GM23338 (cell line): Measurements from ENCODE around the gene PRR11.
"Not testable (repeated sequence)": the region's sequence is repeated elsewhere in the genome, so short reads cannot be mapped to it uniquely, and the experiment has no call there.

Experiments
- EZH2 ChIP-seq: fragments of 200-600 bp; sonication (generic); IDR thresholded peaks from one replicate; pipeline ENCODE4 v1.8.0; 2017; ENCODE audit warnings: antibody characterized with exemption, mild to moderate bottlenecking, low read depth; ENCODE audit not compliant: unreplicated experiment
- TF ChIP-seq, protein P1 (sequence below), 2 experiments: fragments of 200-600 bp in 1 of 2; sonication (generic) in 1 of 2; conservative IDR thresholded peaks; 2 replicates each; pipeline versions ENCODE4 v1.5.1 to v1.6.1; 2016 to 2017; ENCODE audit warnings: antibody characterized with exemption in 2 of 2, low read depth in 2 of 2, mild to moderate bottlenecking in 2 of 2, moderate library complexity in 1 of 2

DNA sequence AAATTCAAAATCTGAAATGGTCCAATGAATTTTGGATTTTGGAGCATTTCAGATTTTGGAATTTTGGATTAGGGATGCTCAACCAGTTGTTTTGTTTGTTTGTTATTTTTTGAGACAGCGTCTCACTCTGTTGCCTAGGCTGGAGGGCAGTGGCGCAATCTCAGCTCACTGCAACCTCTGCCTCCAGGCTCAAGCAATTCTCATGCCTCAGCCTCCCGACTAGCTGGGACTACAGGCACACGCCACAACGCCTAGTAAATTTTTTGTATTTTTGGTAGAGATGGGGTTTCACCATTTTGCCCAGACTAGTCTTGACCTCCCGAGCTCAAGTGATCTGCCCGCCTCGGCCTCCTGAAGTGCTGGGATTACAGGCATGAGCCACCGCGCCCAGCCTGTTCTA lies 17.2 kb upstream of the PRR11 start:
- TF ChIP-seq, protein P1, sequence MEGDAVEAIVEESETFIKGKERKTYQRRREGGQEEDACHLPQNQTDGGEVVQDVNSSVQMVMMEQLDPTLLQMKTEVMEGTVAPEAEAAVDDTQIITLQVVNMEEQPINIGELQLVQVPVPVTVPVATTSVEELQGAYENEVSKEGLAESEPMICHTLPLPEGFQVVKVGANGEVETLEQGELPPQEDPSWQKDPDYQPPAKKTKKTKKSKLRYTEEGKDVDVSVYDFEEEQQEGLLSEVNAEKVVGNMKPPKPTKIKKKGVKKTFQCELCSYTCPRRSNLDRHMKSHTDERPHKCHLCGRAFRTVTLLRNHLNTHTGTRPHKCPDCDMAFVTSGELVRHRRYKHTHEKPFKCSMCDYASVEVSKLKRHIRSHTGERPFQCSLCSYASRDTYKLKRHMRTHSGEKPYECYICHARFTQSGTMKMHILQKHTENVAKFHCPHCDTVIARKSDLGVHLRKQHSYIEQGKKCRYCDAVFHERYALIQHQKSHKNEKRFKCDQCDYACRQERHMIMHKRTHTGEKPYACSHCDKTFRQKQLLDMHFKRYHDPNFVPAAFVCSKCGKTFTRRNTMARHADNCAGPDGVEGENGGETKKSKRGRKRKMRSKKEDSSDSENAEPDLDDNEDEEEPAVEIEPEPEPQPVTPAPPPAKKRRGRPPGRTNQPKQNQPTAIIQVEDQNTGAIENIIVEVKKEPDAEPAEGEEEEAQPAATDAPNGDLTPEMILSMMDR (conservative IDR thresholded peaks at IDR 0.05; ENCODE audit: low read depth in 2 of 2) = not testable (repeated sequence)
- TF ChIP-seq EZH2 = not testable (repeated sequence)
